Choroid plexus epithelial cell (primary cell): ENCODE results near the gene MAD1L1.

Source experiments
- DNase-seq: peaks from one replicate; pipeline ENCODE4 v3.0.0-alpha.2; 2010; ENCODE audit warnings: low read depth
- H3K4me3 ChIP-seq: 2 replicates; pipeline ENCODE4 v1.5.1; 2011; ENCODE audit warnings: low read depth, mild to moderate bottlenecking, control low read depth, low read length, moderate library complexity
- TF ChIP-seq, protein P1 (sequence below): conservative IDR thresholded peaks from 2 replicates; pipeline ENCODE4 v1.5.1; 2011; ENCODE audit warnings: low read depth, mild to moderate bottlenecking, control low read depth, inconsistent platforms, low read length, moderate library complexity

MAD1L1 gene

DNA sequence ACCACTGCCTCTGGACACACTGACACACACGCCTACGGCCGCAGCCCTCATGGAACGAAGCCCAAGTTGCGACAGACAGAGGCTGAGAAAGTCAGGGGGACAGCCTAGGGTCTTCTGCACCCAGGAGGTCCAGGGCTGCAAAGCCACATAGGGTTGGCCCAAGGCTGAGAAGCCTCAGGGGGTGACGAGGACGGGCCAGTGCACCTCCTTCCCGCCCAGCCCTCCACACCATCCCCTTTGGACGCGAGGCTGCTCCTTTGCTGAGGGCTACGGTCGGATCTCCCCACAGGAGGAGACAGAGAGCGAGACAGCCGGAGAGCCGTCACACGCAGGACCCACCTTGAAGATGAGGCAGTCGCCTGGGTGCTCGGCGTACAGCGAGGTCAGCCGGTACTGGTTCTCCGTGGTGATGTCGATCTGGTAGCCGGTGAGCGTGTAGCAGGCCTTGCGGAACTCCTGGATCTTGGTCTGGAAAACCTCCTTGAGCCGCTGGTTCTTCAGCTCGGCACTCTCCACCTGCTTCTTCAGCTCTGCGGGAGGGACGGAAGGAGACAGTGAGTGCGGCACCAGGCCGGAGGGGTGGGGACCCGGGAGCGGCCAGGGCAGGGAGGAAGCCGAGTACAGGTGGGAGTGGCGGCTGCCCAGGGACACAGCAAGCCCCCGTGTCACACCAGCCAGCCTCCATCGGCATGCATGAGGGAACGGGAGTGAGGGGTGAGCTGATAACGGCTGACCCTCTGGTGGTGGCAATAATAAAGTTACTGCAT, 334.7 kb downstream of the MAD1L1 start:
- TF ChIP-seq, protein P1, sequence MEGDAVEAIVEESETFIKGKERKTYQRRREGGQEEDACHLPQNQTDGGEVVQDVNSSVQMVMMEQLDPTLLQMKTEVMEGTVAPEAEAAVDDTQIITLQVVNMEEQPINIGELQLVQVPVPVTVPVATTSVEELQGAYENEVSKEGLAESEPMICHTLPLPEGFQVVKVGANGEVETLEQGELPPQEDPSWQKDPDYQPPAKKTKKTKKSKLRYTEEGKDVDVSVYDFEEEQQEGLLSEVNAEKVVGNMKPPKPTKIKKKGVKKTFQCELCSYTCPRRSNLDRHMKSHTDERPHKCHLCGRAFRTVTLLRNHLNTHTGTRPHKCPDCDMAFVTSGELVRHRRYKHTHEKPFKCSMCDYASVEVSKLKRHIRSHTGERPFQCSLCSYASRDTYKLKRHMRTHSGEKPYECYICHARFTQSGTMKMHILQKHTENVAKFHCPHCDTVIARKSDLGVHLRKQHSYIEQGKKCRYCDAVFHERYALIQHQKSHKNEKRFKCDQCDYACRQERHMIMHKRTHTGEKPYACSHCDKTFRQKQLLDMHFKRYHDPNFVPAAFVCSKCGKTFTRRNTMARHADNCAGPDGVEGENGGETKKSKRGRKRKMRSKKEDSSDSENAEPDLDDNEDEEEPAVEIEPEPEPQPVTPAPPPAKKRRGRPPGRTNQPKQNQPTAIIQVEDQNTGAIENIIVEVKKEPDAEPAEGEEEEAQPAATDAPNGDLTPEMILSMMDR: no peak
- no peak for DNase-seq
- no peak overlapping the region for H3K4me3 ChIP-seq

DNA sequence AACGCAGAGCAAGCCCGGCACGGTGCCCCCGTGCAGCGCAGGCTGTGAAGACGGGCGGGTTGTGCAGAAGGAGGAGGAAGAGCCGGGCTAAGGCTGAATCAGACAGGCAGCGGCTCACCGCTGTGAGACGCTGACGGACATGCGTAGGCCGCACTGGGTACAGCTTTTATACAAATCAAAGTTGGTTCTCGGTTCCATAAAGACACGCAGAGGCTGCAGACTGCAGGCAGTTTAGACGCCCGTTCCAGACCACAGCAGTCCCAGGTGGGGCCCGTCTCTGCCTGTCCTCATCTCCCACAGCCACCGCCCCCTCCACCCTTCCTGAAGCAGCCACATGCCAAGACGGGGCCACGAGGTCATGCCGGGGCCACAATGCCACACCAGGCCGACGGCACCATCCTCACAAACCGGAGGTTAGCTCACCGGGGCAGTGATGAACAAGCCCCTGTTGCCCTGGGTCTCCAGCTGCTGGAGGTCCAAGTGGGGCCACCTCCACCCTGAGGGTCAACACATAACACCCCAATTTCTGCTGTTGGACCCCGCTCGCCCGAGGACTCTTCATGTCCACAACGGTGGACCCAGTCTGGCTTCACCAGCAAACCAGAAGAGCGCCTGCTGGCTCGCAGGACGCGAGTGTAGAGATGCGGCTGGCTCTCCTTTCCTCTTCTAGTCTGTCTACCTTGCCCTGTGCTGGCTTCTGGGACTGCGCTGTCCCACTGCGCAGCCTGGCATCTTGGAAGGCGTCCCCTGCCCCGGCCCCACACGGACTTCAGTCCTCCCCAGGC, 335.5 kb downstream of the MAD1L1 start:
- no peak for DNase-seq
- TF ChIP-seq, protein P1: no peak
- no peak overlapping the region for H3K4me3 ChIP-seq

DNA sequence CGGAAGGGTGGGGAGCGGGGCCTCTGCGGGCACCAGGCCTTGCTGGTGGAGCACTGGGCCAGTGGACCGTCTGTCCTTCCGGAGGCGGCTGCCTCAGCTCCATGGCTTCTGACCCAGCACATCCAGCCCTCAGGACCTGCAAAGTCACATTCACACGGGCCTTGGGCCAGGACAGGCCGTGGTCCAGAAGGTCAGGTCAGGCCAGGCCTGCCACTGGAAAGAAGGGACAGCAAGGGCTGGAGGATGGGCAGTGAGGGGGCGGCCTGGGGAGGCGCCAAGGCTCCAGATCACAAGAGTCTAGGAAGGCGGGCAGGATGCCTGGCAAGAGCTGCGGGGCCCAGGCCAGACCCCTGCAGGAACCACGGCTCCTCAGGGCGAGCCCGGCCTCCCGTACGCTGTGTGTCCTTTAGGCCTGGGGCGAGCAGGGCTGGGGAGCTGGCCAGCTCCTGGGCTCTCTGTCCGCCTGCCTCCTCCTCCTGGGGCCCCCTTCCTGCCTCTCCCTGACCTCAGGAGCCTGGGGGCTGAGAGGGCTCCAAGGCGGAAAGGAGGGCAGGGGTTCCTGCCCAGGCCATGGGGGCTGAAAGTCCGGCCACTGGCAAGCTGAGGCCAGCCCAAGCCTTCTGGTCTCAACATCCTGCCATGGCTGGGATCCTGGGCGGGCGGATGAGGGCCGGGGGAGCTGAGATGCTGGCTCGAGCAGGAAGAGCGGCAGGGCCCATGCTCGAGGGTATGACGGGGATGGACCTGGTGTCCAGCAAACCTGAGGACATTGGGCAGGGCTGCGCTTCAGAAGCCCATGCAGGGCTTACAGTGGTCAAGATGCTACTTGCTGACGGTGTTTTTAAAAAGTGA, 336.9 kb downstream of the MAD1L1 start:
- DNase-seq: no peak
- TF ChIP-seq, protein P1: no peak
- no peak overlapping the region for H3K4me3 ChIP-seq

DNA sequence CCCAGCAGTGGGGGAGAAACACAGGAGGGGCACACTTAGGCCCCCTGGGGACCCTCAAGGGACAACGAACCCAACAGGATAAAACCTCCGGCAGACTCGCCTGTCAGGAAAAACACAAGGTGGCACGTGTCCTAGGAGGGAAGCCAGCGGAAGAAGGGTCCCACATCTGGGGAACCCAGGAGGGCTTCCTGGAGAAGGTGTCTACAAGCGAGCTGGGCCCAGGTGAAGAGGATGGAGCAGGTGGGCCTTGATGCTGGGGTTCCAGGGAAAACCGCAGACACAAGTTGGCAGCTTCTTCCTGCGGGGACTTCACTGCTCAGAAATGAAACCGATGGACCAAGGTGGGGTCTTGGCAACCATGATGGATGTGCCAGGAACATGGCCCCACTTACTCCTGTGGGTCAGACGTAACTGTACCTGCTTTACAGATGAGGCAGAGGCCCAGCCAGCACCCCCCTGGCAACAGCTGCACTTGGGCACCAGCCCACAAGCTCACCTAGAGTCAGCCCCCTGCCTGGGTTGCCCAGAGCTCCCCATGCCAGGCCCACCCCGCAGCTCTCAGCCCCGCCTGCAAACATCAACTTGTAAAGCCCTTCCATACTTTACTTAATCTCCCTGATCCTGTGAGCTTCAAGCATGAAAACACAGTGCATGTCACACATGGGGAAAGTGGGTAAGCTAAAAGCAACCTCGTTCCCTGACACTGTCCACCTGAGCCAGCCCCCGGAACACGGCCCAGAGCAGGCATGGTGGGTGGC, 337.7 kb downstream of the MAD1L1 start:
- no peak for DNase-seq
- TF ChIP-seq, protein P1: no peak
- H3K4me3 ChIP-seq: no peak overlapping the region

DNA sequence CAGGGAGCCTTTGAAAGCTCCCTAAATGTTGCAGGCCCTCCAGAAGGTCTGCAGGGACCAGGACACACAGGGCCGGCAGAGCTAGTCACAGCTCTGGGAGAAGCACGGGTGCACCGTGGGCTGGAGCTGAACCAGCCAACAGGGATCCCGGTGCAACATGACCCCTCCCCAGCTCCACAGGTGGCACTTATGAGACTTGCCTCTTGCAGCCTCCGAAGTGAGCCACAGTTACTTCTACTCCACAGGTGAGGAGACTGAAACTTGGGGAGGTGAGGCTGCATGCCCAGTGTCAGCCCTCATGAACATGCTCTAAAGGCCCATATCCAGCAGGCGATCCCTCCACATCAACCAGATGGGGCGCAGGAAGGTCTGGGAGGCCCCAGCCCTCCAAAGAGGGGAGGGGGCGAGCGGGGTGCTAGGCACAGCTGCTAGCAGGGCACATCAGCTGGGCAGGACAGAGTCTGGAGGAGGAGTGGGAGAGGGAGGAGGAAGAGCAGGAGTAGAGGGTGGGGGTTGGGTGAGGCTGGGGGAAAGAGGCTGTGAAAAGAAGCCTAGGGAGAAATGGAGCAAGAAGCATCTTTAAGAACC, 338.3 kb downstream of the MAD1L1 start:
- DNase-seq: no peak
- H3K4me3 ChIP-seq: no peak overlapping the region
- TF ChIP-seq, protein P1: no peak

DNA sequence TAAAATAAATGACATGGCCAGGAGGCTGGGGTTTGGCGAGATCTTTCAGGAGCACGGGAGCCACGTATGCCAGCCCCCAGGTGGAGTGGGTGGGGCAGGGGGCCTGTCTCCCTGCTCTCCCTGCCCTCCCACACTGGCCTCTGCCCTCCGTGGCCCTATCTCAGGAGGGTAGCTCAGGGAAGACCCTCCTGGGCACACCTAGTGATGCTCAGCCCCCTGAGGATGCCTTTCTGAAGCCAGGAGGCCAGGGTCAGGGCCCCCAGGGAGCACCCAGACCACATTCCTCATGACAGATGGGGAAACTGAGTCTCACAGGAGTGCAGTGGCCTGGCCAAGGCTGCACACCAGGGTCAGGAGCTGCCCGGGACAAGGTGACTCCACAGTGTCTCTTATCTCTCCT, 339.3 kb downstream of the MAD1L1 start:
- no peak overlapping the region for H3K4me3 ChIP-seq
- TF ChIP-seq, protein P1: no peak
- DNase-seq: no peak
